ENCODE measurements around the gene OR2G6. TPM values are rescaled to one million over a fixed set of nuclear protein-coding genes. Genes with fewer than 3 reads are reported as not detected.
"Not testable (repeated sequence)": the region's sequence is repeated elsewhere in the genome, so short reads cannot be mapped to it uniquely, and the experiment has no call there.

OR2G6 gene
- total RNA-seq: not detected

DNA sequence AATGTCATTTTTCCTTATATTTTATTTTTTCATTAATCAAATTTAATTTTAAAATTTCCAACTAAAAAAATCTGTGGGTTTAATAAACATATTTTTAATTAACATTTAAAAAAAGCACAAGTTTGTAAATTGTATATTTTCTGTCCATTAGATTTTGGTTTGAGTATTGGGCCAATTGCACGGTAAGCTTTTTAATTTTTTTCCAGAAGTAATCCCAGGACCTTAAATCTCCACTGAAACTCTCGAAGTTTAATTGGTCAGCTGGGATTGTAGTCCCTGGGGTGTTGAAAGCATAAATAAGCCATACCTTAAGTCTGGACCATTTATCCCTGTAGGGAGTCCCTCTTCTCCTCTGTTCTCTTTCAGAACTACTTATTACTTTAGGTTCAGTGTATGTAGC lies at the start of gene OR2G6:
TSS of gene OR2G6 (plus strand) at position 301 of the 400 bp plus-strand sequence. CDS start 13,574 bp downstream, outside the sequence.
- DNase-seq (ENCODE audit: low spot score): not testable (repeated sequence)

- not testable (repeated sequence) for DNase-seq (ENCODE audit: low spot score)
These were observed 48.8 kb upstream of the OR2G6 start for GRCh38 chr1:248459117-248459516.

DNA sequence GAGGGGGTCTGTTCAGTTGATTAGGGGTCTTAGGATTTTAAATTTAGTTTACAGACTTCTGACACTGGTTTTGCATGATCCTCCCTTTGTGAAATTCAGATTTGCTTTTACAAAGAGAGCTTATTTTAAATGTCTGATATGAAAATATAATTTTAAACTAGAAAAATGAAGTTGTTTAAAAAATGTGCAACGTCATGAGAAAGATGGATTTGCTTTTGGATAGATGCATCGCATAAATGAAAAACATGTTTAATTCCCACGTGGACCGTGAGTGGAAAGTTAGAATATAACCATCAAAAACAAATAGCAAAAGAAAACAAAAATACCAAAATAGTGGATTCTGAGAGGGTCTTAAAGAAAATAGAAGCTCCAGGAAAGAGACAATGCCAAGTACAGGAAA lies 36.7 kb upstream of the OR2G6 start:
- DNase-seq (ENCODE audit: low spot score): no peak

GRCh38 chr1:248472111-248472510 lies 35.8 kb upstream of the OR2G6 start:
- not testable (repeated sequence) for DNase-seq (ENCODE audit: low spot score)

GRCh38 chr1:248473051-248473450 lies 34.8 kb upstream of the OR2G6 start, which contains the start of gene OR2T3:
Gene OR2T3, plus strand, starts transcription at chr1:248473351. Its CDS starts 0 bp downstream, at chr1:248473351.
- DNase-seq (ENCODE audit: low spot score): not testable (repeated sequence)

DNA sequence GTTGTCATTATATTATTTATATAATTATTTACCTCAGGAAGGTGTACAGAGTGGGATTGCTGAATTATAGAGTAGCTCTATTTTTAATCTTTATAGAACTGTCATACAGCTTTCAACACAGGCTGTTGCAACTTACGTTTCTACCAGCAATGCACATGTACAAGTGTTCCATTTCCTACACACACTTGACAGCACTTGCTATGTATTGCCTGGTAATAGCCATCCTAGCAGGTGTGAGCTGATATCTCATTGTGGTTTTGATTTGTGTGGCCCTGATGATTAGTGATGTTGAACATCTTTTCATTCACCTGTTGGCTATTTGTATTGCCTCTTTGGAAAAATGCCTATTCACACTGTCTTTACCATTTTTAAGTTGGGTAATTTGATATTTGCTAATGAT lies 32.2 kb upstream of the OR2G6 start:
- not testable (repeated sequence) for DNase-seq (ENCODE audit: low spot score)

GRCh38 chr1:248481686-248482579 lies 25.9 kb upstream of the OR2G6 start:
- DNase-seq (ENCODE audit: low spot score): not testable (repeated sequence)

DNA sequence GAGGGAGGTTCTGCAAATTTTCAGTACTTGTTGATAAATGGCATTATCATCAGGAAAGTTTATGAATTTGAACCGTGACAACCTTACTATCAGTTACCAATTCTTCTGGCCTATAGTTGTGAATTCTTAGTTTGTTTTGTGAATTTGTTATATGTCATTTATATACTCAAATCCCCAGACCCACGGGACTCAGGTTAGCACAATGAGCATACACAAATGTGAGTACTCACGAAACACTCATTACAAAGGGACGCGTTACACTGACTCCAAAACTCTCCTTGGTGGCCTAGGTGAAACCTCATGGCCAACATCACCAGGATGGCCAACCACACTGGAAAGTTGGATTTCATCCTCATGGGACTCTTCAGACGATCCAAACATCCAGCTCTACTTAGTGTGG lies 19.6 kb upstream of the OR2G6 start, which contains the start of gene OR2T5:
TSS of gene OR2T5 (plus strand) at position 301 of the 400 bp plus-strand sequence. CDS start at position 301, 0 bp downstream.
- not testable (repeated sequence) for DNase-seq (ENCODE audit: low spot score)

DNA sequence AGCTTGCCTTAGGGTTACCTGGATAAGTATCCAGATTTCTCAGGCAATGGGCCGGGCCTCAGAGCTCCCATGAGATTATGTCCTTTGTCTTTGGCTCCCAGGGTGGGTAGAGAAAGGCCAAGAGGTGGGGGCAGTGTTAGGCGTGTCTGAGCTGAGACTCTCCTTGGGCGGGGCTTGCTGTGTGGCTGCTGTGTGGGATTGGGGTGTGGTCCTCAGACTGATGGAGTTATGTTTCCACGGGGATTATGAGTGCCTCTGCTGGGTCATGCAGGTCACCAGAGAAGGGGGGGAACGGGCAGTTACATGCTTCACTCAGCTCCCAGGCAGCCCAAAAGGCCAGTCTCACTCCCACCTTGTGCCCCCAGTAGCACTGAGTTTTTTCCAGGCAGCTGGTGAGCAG lies 11.2 kb upstream of the OR2G6 start:
- not testable (repeated sequence) for DNase-seq (ENCODE audit: low spot score)

DNA sequence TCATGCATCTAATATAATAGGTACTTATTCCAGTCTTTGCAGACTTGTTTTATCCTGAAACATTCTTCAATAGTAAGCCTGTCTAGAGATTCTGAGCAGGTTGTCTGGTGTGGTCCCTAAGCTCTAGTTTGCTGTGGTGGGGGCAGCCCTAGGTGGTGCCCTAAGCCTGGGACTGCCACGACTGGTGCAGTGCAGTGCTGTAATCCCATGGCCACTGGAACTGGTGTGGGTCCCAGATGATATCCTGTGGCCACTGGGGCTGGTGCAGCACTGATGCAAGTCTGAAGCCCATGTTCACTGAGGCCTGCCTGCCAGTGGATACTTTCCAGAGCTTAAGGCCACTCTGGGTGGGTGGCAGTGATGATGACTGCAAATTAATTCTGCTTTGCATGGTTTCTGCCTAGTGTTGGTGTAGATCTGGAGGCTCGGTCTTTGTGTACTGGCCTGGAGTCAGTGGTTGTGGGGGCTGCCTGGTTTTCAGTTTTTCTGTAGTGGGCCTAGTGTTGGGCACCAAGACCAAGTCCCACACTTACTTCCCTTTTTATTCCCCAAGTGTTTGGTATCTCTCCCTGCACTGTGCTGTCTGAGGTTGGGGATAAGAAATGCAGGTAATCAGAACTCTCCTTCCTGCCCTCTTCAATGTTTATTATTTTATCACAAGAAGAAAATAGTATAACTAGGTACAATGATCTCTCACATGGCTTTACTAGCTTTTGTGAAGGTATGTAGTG lies 7.4 kb upstream of the OR2G6 start:
- not testable (repeated sequence) for DNase-seq (ENCODE audit: low spot score)

- DNase-seq (ENCODE audit: low spot score): not testable (repeated sequence)
These were observed 2.3 kb downstream of the OR2G6 start for GRCh38 chr1:248510217-248510616.

GRCh38 chr1:248521856-248522255 lies 14.0 kb downstream of the OR2G6 start:
- DNase-seq (ENCODE audit: low spot score): no peak

DNA sequence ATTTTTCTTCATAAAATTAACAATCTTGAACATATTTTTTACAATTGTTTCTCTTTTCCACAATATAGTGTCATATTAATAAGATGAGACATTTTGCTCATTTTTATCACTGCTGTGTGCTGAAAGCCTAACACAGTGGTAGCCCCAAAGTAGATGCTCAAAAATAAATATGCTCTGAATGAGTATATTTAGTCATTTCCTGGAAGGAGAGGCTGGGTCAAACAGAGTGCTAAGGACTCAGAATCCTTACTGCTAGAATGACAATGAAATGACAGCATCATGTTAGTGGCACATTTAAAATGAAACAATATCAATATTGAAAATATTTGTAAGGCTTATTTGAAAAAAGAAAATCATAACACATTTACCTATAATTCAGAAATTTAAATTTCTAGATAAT lies 29.6 kb downstream of the OR2G6 start:
- DNase-seq (ENCODE audit: low spot score): not testable (repeated sequence)

- not testable (repeated sequence) for DNase-seq (ENCODE audit: low spot score)
These were observed 39.5 kb downstream of the OR2G6 start for GRCh38 chr1:248547383-248547782.

- not testable (repeated sequence) for DNase-seq (ENCODE audit: low spot score)
These were observed 43.2 kb downstream of the OR2G6 start for GRCh38 chr1:248551027-248551426.

GRCh38 chr1:248562672-248563071 lies 54.8 kb downstream of the OR2G6 start, which contains the start of gene OR2T29:
Gene OR2T29, minus strand, starts transcription at chr1:248562772. Its CDS starts 3,281 bp downstream, at chr1:248559491.
- not testable (repeated sequence) for DNase-seq (ENCODE audit: low spot score)

- not testable (repeated sequence) for DNase-seq (ENCODE audit: low spot score)
These were observed 57.9 kb downstream of the OR2G6 start for GRCh38 chr1:248565530-248566373.

- DNase-seq (ENCODE audit: low spot score): not testable (repeated sequence)
These were observed 61.2 kb downstream of the OR2G6 start for GRCh38 chr1:248569049-248569448.

DNA sequence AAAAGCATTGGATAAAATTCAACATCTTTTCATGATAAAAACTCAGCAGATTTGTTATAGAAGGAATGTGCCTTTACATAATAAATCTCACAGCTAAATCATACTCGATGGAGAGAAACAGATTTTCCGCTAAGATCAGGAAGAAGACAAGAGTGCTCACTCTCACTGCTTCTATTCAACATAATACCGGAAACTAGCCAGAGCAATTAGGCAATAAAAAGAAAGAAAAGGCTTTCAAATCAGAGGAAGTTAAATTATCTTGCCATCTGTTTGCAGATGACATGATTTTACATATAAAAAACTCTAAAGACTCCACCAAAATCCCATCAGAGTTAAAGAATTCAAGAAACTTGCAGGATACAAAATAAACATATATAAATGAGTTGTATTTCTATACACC lies 62.9 kb downstream of the OR2G6 start:
- DNase-seq (ENCODE audit: low spot score): not testable (repeated sequence)

DNA sequence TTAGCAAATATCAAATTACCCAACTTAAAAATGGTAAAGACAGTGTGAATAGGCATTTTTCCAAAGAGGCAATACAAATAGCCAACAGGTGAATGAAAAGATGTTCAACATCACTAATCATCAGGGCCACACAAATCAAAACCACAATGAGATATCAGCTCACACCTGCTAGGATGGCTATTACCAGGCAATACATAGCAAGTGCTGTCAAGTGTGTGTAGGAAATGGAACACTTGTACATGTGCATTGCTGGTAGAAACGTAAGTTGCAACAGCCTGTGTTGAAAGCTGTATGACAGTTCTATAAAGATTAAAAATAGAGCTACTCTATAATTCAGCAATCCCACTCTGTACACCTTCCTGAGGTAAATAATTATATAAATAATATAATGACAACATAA lies 64.2 kb downstream of the OR2G6 start:
- not testable (repeated sequence) for DNase-seq (ENCODE audit: low spot score)

DNA sequence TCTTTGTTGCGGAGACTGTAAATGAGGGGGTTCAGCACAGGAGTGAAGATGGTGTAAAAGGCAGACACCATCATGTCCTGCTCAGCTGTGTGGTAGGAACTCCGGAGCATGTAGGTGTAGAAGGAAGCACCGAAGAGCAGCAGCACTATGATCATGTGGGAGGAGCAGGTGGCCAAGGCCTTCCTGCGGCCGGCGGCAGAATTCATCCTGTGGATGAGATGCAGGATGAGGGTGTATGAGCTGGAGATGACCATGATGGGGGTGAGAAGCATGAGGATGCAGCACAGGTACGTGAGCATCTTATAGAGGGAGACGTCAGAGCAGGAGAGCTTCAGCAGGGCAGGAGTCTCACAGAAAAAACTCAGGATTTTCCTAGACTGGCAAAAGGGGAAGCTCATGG lies 66.0 kb downstream of the OR2G6 start:
- DNase-seq (ENCODE audit: low spot score): not testable (repeated sequence)

Data from ureter (tissue), 1 donor.